GM18873 (cell line): ENCODE measurements around the gene ETV6.
A peak's percentile ranks its signal among the peaks of the same experiment; 100 is the strongest.
"Not testable (repeated sequence)": the region's sequence is repeated elsewhere in the genome, so short reads cannot be mapped to it uniquely, and the experiment has no call there.

Experiments
- ATAC-seq: cut with Tn5 transposase; IDR thresholded peaks from one replicate; pipeline ENCODE4 v1.9.1; 2021; ENCODE audit warnings: mild to moderate bottlenecking, moderate library complexity, moderate number of reproducible peaks; ENCODE audit not compliant: unreplicated experiment, low FRiP score

ETV6 gene

GRCh38 chr12:11649413-11650285 lies at the start of gene ETV6:
TSS of gene ETV6 (plus strand) at chr12:11649674. CDS start at chr12:11650128, 454 bp downstream.
- peak; percentile 51 for ATAC-seq

GRCh38 chr12:11600199-11600598 lies 49.3 kb upstream of the ETV6 start:
- ATAC-seq = no peak

DNA sequence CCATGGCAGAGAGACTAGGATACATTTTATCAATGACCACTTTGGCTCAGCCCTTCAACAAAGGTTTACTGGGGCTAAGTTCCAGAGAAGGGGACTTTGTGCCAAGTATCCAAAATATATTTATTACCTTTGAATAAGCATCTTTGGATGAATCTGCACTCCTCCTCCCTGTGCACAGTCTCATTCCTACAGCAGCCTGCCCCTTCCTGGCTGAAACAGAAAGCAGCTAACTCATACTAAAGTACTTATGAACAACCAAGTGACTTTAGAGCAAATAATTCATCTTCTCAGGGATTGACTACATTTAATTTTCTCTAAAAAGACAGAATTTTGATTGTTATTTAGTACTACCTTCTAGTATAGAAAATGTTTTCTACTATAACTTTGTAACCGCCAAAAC lies 47.8 kb upstream of the ETV6 start:
- no peak for ATAC-seq

DNA sequence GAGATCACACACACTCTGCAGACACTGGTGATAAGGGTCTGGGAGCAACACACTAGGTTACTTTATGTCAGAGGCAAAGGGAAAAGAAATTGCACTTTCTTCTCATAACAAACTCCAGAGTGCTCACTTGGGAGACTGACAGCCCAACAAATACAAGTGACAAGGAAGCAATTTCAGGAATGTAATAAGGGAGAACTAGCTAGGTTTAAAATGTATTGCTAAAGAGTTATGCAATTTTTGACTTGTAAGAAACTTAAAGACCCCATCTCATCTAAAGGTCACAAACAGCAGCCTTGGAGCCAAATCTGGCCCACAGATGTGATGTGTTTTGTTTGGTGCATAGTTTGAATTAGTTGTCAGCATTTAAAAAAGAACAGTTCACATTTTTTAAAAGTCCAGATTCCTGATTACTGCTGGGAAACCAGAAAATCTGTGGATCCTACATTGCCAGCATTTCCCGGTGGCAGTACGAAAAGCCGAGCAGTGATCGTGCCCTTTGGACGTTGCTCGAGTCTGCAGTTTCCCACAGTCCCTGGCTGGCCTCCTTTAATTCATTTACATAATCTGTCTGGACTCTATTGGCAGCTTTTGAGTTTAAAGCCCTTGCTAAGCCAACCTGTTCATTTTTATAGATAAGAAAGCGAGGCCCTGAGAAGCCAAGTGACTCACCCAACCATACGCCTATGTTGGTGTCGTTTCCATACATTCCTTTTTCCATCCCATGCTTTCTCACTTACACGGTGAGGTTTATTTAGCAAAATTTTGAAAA lies 42.0 kb upstream of the ETV6 start:
- ATAC-seq = no peak

GRCh38 chr12:11609045-11609444 lies 40.4 kb upstream of the ETV6 start:
- ATAC-seq = no peak

GRCh38 chr12:11615481-11615880 lies 34.0 kb upstream of the ETV6 start:
- no peak for ATAC-seq

DNA sequence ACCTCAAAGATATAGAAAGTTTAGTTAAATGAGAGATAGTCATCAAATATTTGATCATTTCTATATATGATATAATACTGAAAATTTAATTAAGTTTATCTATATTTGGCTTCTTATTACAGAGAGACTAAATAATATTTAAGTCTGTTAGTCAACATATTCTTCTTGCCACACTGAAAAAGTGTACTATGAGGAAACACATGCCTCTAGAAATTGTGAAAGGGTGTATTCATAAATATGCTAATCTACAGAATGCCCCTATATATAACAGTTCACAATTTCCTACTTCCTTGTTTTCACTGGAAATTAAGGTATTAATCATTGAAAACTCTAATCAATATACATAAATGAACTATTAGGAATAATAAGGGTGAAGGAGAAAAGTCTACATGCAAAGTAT lies 31.4 kb upstream of the ETV6 start:
- no peak for ATAC-seq

DNA sequence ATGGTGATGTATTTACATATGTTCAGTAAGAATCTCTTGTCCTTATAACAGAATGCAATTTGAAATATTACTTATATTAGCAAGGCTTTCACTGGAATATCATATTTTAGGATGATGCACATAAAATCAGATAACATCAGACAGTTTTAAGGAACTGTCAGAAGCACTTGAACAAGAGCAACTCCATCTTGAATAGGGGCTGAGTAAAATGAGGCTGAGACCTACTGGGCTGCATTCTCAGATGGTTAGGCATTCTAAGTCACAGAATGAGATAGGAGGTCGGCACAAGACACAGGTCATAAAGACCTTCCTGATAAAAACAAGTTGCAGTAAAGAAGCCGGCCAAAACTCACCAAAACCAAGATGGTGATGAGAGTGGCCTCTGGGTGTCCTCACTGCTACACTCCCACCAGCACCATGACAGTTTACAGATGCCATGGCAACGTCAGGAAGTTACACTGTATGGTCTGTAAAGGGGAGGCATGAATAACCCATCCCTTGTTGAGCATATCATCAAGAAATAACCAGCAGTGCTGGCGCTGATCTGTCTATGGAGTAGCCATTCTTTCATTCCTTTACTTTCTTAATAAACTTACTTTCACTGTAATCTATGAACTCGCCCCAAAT lies 27.6 kb upstream of the ETV6 start:
- no peak for ATAC-seq

GRCh38 chr12:11622876-11623281 lies 26.6 kb upstream of the ETV6 start:
- no peak for ATAC-seq

DNA sequence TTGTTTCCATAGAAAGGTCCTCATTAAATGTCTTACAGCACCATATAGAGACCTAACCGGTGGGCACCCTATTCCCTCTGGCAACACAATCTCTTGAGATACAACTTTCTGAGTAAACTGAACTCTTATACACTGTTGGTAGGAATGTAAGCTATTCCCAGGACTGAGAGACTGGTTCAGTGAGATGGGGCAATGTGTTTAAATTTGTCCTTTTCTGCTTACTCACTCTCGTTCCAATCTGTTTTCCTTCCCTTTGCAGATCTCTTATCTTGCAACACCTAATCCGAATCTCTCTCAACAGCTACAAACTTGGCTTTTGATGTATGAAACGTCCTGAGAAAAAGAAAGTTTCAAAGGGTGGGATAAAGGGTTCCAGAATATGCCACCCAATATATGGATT lies 26.1 kb upstream of the ETV6 start:
- ATAC-seq = no peak

GRCh38 chr12:11624116-11624515 lies 25.4 kb upstream of the ETV6 start:
- no peak for ATAC-seq

- ATAC-seq = not testable (repeated sequence)
These were observed 21.8 kb upstream of the ETV6 start for GRCh38 chr12:11627709-11628108.

DNA sequence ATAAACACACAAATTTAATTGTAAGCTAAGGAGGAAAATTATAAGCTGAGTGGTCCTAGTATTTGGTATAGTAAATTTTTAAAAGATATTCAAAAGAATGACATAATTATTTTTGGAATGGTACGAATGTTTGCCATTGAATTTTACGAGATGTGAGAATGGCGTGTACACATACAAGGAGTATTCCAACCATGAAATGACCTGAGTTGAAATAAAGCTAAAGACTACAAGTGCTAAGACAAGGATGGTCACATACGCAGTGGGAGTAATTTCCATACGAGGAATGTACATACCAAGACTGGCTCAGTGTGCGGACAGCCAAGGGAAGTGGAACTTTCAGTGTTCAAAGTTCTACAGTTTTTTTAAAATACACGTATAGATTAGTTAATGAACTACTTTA lies 21.1 kb upstream of the ETV6 start:
- ATAC-seq = no peak

- ATAC-seq = no peak
These were observed 19.3 kb upstream of the ETV6 start for GRCh38 chr12:11630046-11630706.

DNA sequence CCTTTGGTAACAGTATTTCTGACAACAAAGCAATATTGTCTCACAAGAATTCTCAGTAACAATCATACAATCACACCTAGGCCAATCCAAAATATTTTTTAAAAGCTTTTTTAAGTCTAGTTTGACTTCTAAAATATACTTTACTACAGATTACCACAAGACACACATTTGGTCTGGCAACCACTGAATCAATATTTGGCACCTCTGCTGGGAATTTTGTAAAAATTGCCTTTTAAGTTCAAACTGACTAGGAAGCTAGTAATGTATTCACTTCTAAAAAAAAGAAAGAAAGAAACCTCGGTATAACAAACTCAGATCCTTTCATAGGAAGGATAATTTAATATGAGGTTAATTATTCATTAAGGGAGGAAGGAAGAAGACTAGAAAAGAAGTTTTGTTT lies 18.2 kb upstream of the ETV6 start:
- no peak for ATAC-seq

- ATAC-seq = not testable (repeated sequence)
These were observed 17.6 kb upstream of the ETV6 start for GRCh38 chr12:11631881-11632280.

- ATAC-seq = no peak
These were observed 15.5 kb upstream of the ETV6 start for GRCh38 chr12:11633968-11634367.

- no peak for ATAC-seq
These were observed 14.1 kb upstream of the ETV6 start for GRCh38 chr12:11635341-11635740.

- ATAC-seq = no peak
These were observed 11.1 kb upstream of the ETV6 start for GRCh38 chr12:11638315-11638916.

DNA sequence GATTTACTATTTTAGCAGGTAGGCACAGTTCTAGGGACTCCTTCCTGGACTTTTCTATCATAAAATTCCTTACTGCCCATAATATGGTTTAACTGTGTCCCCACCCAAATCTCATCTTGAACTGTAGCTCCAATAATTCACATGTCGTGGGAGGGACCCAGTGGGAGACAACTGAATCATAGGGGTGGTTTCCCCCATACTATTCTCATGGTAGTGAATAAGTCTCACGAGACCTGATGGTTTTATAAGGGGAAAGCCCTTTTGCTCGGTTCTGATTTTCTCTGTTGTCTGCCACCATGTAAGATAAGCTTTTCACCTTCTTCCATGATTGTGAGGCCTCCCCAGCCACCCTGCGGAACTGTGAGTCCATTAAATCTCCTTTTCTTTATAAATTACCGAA lies 10.0 kb upstream of the ETV6 start:
- ATAC-seq = no peak
